ENCODE data around the gene NAT16.
A peak's percentile ranks its signal among the peaks of the same experiment; 100 is the strongest.

NAT16 gene

DNA sequence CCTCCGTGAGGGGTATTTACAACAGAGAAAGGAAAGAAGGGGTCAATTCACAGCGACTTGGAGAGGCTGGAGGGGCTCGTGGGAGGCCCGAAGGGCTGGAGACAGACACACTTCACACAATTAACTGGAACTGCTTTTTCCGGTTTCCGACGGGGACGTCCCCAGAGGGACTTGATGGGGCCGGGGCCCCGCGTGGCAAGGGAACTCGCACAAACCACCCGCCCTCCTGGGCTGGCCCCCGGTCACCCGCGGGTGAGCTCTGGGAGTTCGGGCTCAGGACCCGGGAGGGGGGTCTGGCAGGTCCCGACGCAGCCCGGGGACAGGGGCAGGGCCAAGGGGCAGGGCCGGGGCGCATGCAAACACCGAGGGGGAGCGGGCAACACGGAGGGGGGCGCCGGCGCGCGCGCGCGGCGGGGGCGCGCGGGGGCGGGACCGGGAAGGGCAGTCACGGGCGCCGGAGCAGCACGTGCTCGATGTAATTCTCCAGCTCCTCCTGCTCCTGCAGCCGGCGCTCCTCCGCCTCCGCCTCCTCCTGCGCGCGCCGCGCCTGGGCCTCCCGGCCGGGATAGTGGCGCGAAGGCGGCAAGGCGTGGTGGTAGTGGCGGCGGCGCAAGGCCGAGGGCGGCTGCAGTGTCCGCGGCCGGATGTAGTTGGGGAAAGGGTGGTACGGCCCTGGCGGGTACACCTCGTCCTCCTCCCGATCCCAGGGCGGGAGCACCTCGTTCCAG, 17.4 kb downstream of the NAT16 start:
- Histone ChIP-seq H3K4me1 (ENCODE audit: control insufficient read depth in 1 of 2, insufficient read depth in 2 of 2, low read length in 2 of 2) (peaks cover 4 to 41% of the 10 kb centered on the region in 2 donors), H3K27me3 (ENCODE audit: low read depth, low read length) (peaks cover 39% of the 10 kb centered on the region), H3K4me3 (ENCODE audit: low read depth in 1 of 2, low read length in 2 of 2) (peak overlapping the region in 1 of 2 donors; percentile 44)

GRCh38 chr7:101161692-101162471, 18.2 kb downstream of the NAT16 start:
- Histone ChIP-seq H3K9me3 (ENCODE audit: control insufficient read depth in 1 of 2, low read length in 2 of 2) (no peaks in the 10 kb centered on the region), H3K27me3 (ENCODE audit: low read depth, low read length) (peaks cover 31% of the 10 kb centered on the region), H3K27ac (ENCODE audit: low read length) (no peak overlapping the region)

More for the DNA sequence above, 17.4 kb downstream of the NAT16 start:
- H3K27ac ChIP-seq (ENCODE audit: low read length) = no peak overlapping the region
- peaks cover 4 to 19% of the 10 kb centered on the region in 2 donors for H3K36me3 ChIP-seq (ENCODE audit: control insufficient read depth in 1 of 2, insufficient read depth in 2 of 2, low read length in 2 of 2)
- no peaks in the 10 kb centered on the region for H3K9me3 ChIP-seq (ENCODE audit: control insufficient read depth in 1 of 2, low read length in 2 of 2)

GRCh38 chr7:101160910-101161309, 19.2 kb downstream of the NAT16 start:
- H3K4me3 ChIP-seq (ENCODE audit: low read depth in 1 of 2, low read length in 2 of 2) = no peak overlapping the region
- peaks cover 26% of the 10 kb centered on the region for H3K27me3 ChIP-seq (ENCODE audit: low read depth, low read length)
- peaks cover 4 to 26% of the 10 kb centered on the region in 2 donors for H3K36me3 ChIP-seq (ENCODE audit: control insufficient read depth in 1 of 2, insufficient read depth in 2 of 2, low read length in 2 of 2)
- peaks cover 3 to 33% of the 10 kb centered on the region in 2 donors for H3K4me1 ChIP-seq (ENCODE audit: control insufficient read depth in 1 of 2, insufficient read depth in 2 of 2, low read length in 2 of 2)
- H3K9me3 ChIP-seq (ENCODE audit: control insufficient read depth in 1 of 2, low read length in 2 of 2) = no peaks in the 10 kb centered on the region
- no peak overlapping the region for H3K27ac ChIP-seq (ENCODE audit: low read length)

More at GRCh38 chr7:101161692-101162471, 18.2 kb downstream of the NAT16 start:
- H3K4me1 ChIP-seq (ENCODE audit: control insufficient read depth in 1 of 2, insufficient read depth in 2 of 2, low read length in 2 of 2) = peaks cover 4 to 41% of the 10 kb centered on the region in 2 donors
- no peak overlapping the region for H3K4me3 ChIP-seq (ENCODE audit: low read depth in 1 of 2, low read length in 2 of 2)
- peaks cover 4 to 25% of the 10 kb centered on the region in 2 donors for H3K36me3 ChIP-seq (ENCODE audit: control insufficient read depth in 1 of 2, insufficient read depth in 2 of 2, low read length in 2 of 2)

DNA sequence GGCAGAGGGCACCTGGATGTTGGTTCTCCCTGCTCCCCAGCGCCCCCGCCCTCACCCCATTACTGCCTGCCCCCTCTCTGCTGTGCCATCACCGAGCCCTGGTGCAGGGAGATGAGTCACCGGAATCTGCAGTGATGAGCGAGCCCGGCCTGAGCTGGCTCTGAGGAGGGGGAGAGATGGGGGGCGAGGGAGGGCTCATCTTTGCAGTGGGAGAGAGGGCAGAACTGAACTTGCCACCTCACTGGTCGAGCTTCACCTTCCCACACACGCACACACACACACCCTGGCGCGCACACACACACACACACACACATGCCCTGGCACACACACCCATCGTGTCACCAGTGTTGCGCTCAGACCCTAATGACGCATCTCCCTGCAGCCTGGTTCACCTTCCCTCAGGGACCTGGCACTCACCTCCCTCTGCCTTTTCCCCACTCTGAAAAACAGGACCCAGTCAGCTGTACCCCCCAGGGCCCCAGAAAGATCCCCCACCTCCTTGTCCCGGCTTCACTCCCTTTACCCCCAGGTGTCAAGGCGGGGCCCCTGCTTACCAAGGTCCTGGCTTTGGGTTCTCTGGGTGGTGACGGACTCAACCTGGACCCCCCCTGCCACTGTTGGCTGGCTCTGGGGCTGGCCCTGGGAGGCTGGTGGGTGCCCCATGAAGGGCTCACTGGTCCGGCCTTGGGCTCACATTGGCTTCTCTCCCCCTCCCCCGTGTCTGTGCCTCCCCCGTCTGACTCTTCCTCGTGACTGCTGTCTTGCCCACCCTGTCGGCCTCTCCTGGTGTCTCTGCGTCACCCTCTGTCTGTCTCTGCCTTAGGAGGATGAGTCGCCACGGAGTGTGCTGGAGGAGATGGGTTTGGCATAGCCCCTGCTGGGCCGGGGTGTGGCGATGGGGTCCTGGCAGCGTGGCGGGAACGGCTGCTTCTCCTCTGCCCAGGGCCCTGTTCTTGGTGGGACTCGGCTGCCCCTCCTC, 20.1 kb downstream of the NAT16 start:
- no peak overlapping the region for H3K27ac ChIP-seq (ENCODE audit: low read length)
- peaks cover 4 to 26% of the 10 kb centered on the region in 2 donors for H3K36me3 ChIP-seq (ENCODE audit: control insufficient read depth in 1 of 2, insufficient read depth in 2 of 2, low read length in 2 of 2)
- H3K4me1 ChIP-seq (ENCODE audit: control insufficient read depth in 1 of 2, insufficient read depth in 2 of 2, low read length in 2 of 2) = peaks cover 6 to 33% of the 10 kb centered on the region in 2 donors
- peaks cover 20% of the 10 kb centered on the region for H3K27me3 ChIP-seq (ENCODE audit: low read depth, low read length)
- no peaks in the 10 kb centered on the region for H3K9me3 ChIP-seq (ENCODE audit: control insufficient read depth in 1 of 2, low read length in 2 of 2)
- no peak overlapping the region for H3K4me3 ChIP-seq (ENCODE audit: low read depth in 1 of 2, low read length in 2 of 2)

DNA sequence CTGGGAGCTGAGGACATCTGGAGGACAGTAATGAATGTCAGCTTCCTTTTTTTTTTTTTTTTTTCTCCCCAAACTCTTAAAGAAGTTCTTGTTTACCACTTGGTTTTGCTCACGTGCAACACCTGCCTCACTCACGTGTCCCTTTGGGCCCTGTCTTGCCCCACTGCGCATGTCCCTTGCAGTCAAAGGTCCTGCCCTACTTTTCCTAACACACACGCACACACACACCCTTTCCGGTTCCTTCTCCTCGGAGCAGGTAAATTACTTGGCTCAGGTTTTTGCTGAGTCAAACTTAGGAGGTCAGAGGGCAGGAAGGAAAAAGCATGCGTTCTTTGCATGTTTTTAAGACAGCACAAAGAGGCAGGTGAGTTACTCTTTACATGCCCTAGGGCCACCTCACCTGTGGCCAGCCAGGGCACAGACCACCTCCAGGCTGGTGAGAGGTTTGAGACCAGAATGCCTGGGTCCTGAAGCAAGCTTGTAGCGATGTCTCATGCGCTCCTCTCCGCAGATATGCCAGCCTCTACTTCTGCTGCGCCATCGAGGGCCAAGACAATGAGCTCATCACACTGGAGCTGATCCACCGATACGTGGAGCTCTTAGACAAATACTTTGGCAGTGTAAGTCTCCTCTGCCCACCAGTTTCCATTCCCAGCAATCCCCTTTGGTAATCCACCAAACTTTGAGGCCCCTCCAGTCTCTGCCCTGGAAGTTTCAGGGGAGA, 23.1 kb downstream of the NAT16 start:
- H3K36me3 ChIP-seq (ENCODE audit: control insufficient read depth in 1 of 2, insufficient read depth in 2 of 2, low read length in 2 of 2) = peaks cover 4 to 26% of the 10 kb centered on the region in 2 donors
- H3K4me1 ChIP-seq (ENCODE audit: control insufficient read depth in 1 of 2, insufficient read depth in 2 of 2, low read length in 2 of 2) = peaks cover 6 to 15% of the 10 kb centered on the region in 2 donors
- H3K9me3 ChIP-seq (ENCODE audit: control insufficient read depth in 1 of 2, low read length in 2 of 2) = no peaks in the 10 kb centered on the region
- H3K27ac ChIP-seq (ENCODE audit: low read length) = no peak overlapping the region
- no peaks in the 10 kb centered on the region for H3K27me3 ChIP-seq (ENCODE audit: low read depth, low read length)
- H3K4me3 ChIP-seq (ENCODE audit: low read depth in 1 of 2, low read length in 2 of 2) = no peak overlapping the region

DNA sequence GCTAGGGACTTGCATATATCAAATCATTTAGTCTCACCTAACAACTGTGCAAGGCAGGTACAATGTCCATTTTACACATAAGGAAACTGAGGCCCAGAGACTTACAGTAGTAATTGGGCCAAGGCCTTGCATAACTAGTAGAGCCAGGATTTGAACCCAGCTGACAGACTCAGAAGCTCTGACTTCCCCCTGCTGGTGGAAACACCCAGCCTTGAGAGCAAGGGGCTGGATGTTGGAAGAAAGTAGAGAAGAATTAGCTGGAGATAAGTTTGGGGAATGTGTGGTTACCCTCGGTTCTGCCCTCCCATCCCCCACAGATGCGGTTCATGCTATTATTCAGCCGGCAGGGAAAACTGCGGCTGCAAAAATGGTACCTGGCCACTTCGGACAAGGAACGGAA, 23.8 kb downstream of the NAT16 start:
- Histone ChIP-seq H3K4me3 (ENCODE audit: low read depth in 1 of 2, low read length in 2 of 2) (no peak overlapping the region), H3K9me3 (ENCODE audit: control insufficient read depth in 1 of 2, low read length in 2 of 2) (no peaks in the 10 kb centered on the region), H3K27me3 (ENCODE audit: low read depth, low read length) (no peaks in the 10 kb centered on the region), H3K36me3 (ENCODE audit: control insufficient read depth in 1 of 2, insufficient read depth in 2 of 2, low read length in 2 of 2) (peaks cover 4 to 26% of the 10 kb centered on the region in 2 donors), H3K27ac (ENCODE audit: low read length) (no peak overlapping the region), H3K4me1 (ENCODE audit: control insufficient read depth in 1 of 2, insufficient read depth in 2 of 2, low read length in 2 of 2) (peaks cover 6 to 15% of the 10 kb centered on the region in 2 donors)

DNA sequence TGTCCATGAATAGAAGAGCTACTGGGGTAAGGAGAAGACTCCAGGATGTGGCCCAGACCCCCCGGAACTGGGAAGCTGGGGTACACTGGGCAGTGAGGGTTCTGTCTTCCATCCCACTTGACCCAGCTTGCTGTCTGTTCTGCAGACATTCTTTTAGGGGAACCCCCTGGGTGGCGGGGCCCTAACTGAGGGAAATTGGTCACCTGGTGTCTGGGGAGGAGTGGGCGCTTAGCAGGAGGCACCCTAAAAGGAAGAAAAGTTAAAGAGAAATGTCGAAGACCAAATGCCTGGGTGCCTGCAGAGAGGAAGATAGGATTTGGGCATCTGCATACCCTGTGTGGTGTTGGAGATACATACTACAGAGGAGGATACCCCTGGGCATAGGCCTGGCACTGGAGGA, 24.8 kb downstream of the NAT16 start:
- Histone ChIP-seq H3K4me1 (ENCODE audit: control insufficient read depth in 1 of 2, insufficient read depth in 2 of 2, low read length in 2 of 2) (peaks cover 6 to 15% of the 10 kb centered on the region in 2 donors), H3K36me3 (ENCODE audit: control insufficient read depth in 1 of 2, insufficient read depth in 2 of 2, low read length in 2 of 2) (peaks cover 4 to 24% of the 10 kb centered on the region in 2 donors), H3K27me3 (ENCODE audit: low read depth, low read length) (no peaks in the 10 kb centered on the region), H3K4me3 (ENCODE audit: low read depth in 1 of 2, low read length in 2 of 2) (peak overlapping the region; percentile 61 to 74), H3K27ac (ENCODE audit: low read length) (no peak overlapping the region), H3K9me3 (ENCODE audit: control insufficient read depth in 1 of 2, low read length in 2 of 2) (no peaks in the 10 kb centered on the region)

DNA sequence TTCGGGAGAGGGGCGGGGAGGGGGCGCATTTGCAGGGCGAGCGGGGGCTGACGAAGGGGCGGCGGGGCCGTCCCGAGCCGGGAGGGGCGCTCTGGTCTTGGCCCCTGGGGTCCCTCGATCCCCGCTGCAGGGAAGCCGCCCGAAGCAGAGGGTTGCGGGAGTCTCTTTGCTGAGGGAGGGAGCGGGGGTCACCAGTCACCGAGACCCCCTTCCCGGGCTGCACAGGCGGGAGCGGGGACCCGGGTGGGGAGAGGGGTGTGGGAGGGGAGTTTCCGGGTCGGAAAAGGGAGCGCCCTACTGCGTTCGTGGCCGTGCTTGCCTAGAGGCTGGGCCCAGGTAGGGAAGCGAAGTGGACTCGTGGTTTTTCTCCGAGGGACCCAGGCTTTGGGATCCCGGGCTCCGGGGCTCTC, 25.4 kb downstream of the NAT16 start:
- Histone ChIP-seq H3K36me3 (ENCODE audit: control insufficient read depth in 1 of 2, insufficient read depth in 2 of 2, low read length in 2 of 2) (peaks cover 4 to 18% of the 10 kb centered on the region in 2 donors), H3K9me3 (ENCODE audit: control insufficient read depth in 1 of 2, low read length in 2 of 2) (no peaks in the 10 kb centered on the region), H3K27me3 (ENCODE audit: low read depth, low read length) (no peaks in the 10 kb centered on the region), H3K4me3 (ENCODE audit: low read depth in 1 of 2, low read length in 2 of 2) (peak overlapping the region; percentile 61 to 74), H3K4me1 (ENCODE audit: control insufficient read depth in 1 of 2, insufficient read depth in 2 of 2, low read length in 2 of 2) (peaks cover 6 to 15% of the 10 kb centered on the region in 2 donors), H3K27ac (ENCODE audit: low read length) (no peak overlapping the region)

DNA sequence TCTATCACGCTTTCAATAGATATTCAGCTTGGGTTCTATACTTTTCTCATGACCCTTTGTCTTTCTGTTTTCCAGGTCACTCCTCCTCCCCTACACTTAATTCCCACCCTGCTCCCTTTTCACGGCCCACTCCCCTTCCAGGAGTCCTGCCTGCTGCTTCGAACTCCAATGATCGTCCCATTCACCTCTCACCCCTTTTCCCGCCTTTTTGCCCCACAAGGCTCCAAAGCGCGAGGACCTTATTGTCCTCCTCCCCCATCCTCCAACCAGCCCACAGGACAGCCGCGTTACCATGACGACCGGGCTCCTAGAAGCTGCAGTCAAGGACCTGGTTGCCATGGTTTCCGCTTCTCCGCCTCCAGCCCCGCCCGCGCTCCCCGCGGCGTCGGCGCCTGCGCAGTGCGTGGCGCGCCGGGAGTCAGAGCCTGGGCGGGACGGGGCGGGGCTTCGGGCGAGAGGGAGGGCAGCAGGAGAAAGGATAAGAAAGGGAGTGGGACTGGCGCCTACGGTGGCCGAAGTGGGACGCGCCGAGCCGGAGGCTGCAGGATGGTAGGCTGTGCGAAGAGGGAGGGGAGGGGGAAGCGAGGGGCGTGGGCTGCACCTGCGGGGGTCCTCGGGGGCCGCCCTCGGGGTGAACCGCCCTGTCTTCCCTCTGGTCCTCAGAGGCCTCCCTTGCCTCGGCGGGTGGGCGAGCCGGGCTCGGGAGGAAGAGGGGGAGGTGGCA, 26.0 kb downstream of the NAT16 start, which contains the start of gene AP1S1:
Gene AP1S1 (plus strand): TSS at position 508 of the 724 bp plus-strand sequence. CDS start 39 bp downstream, at position 547.
- Histone ChIP-seq H3K9me3 (ENCODE audit: control insufficient read depth in 1 of 2, low read length in 2 of 2) (no peaks in the 10 kb centered on the region), H3K27ac (ENCODE audit: low read length) (no peak within 1 kb of the TSS), H3K4me1 (ENCODE audit: control insufficient read depth in 1 of 2, insufficient read depth in 2 of 2, low read length in 2 of 2) (peaks cover 6 to 15% of the 10 kb centered on the region in 2 donors), H3K4me3 (ENCODE audit: low read depth in 1 of 2, low read length in 2 of 2) (peak within 1 kb of the TSS; percentile 61 to 74), H3K27me3 (ENCODE audit: low read depth, low read length) (no peaks in the 10 kb centered on the region), H3K36me3 (ENCODE audit: control insufficient read depth in 1 of 2, insufficient read depth in 2 of 2, low read length in 2 of 2) (peaks cover 1 to 13% of the 10 kb centered on the region in 2 donors)

All from muscle layer of duodenum (tissue), 2 donors.